Bone marrow (tissue), 2 donors: ENCODE measurements around the gene MRPL12.

Experiments used
- DNase-seq, 2 donors: peaks; one replicate each; lab custom pipeline; 2025; lab: John Stamatoyannopoulos, UW

The MRPL12 gene

DNA sequence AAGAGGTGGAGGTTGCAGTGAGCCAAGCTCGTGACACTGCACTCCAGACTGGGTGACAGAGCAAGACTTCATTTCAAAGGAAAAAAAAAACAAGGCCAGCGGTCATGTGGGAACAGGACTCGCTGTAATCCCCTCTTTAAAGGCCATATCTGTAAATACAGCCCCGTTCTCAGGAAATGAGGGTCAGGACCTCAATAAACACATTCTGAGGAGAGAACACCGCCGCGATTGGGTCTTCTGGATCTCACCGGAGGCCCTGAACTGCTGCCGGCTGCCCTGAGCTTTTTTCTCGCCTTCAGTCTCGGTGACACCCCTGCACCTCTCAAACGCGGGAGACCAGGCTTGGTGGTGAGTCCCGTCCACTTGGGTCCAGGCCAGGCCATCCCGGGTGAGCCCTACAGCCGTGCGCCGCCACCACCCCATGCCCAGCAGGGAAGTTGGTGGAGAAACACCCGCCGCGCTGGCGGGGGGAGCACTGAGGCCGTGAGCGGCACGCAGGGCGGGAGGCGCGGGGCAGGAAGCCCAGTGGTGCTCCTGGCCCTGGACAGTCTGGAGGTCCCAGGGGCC lies 37.3 kb downstream of the MRPL12 start:
- no peak for DNase-seq

- no peak for DNase-seq
Observed at GRCh38 chr17:81741049-81741593, 38.0 kb downstream of the MRPL12 start.

DNA sequence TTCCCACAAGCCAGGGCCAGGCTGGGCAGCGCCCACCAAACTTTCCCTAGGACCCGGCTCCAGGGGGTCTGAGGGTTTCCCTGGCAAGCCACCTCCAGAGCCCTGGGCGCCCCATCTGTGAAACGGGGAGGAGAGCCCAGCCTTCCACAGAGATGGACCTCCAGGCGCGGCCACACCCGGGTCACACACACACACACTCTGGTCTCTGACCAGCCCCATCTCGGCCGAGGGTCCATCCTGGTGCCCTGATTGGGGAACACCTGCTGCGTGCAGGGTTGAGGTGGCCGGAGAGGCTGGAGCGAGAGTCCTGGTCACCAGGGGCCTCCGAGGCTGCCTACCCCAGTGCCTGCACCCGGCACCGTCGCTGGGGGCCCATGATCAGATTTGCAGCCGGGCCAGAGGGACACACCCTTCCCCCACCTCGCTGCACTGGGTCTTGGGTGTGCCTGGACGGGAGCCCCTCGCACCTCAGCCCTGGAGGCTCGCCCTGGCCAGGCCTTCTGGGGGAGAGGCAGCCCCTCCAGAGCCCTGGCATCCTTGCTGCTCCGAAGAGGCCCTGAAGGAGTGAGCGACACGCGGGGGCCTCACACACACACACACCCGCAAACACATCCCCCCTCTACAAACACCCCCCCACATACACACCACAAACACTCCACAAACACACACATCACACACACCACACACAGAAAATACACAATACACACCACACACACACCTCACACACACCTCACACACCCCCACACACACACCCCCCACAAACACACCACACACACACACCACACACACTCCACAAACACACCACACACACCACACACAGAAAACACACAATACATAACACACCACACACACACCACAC lies 38.7 kb downstream of the MRPL12 start:
- no peak for DNase-seq
